SK-N-MC (cell line): Measurements from ENCODE around the gene CHSY1.

ENCODE experiments used
- EZH2 ChIP-seq: fragments of 200-600 bp; sonication (generic); IDR thresholded peaks from one replicate; pipeline ENCODE4 v1.6.1; 2017; ENCODE audit warnings: antibody characterized with exemption
- FOXP2 ChIP-seq: optimal IDR thresholded peaks from 2 replicates; pipeline ENCODE3; 2011; ENCODE audit warnings: mild to moderate bottlenecking, moderate library complexity; ENCODE audit not compliant: insufficient read depth; ENCODE audit errors: extremely low read length, control extremely low read depth
- POLR2AphosphoS5 ChIP-seq: IDR thresholded peaks from 2 replicates; pipeline ENCODE4 v1.6.1; 2012; ENCODE audit warnings: mild to moderate bottlenecking, low read depth, low read length, borderline replicate concordance

DNA sequence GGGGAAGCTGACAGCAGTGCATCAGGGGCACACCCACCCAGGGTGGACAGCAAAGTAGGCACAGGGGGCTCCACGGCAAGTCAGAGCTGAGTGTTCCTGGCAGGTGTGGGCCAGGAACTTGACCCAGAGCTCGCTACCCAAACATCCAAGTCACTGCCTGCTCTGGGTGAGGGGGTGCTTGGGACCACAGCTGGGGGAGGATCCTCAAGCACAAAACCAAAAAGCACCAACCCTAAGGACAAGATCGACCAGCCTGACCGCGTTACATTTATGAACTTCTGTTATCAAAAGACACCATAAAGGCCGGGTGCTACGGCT, 101.2 kb downstream of the CHSY1 start:
- no peak for TF ChIP-seq POLR2AphosphoS5
- TF ChIP-seq EZH2 = no peak
- TF ChIP-seq FOXP2 = no peak
